Measurements from ENCODE around the gene NFX1. TPM values are rescaled to one million over a fixed set of nuclear protein-coding genes. Genes with fewer than 3 reads are reported as not detected.

The NFX1 gene
- total RNA-seq (2011; cell fraction: chromatin; rRNA removed; ENCODE audit: low replicate concordance) = 66.7 and 97.6 TPM in 2 replicates
- 38.2 and 46.5 TPM in 2 replicates for total RNA-seq (2011; cell fraction: nucleolus; rRNA removed)
- total RNA-seq (2011; cell fraction: nucleoplasm; rRNA removed) = 46.0 and 51.6 TPM in 2 replicates
- total RNA-seq (2014; rRNA removed) (22.1 and 23.8 TPM in 2 replicates), total RNA-seq (2014; rRNA removed; fragmentation: Illumina TruSeq; extraction: Trizol) (26.3 and 28.7 TPM in 2 replicates), total RNA-seq (2015; rRNA removed; fragmentation: Illumina TruSeq; extraction: Trizol) (24.8 and 26.8 TPM in 2 replicates), total RNA-seq (2021) (29.9 and 30.8 TPM in 2 replicates), polyA plus RNA-seq (2011; rRNA removed) (36.5 and 38.9 TPM in 2 replicates), polyA plus RNA-seq (2014; fragmentation: Illumina TruSeq; extraction: Trizol) (32.7 and 38.5 TPM in 2 replicates), polyA plus RNA-seq (2014; fragmentation: Nextera tagmentation; extraction: Ambion mirVana) (10 to 100 TPM in 1 of 2 experiments, 1 to 10 TPM in 1; 8.8 to 32.5 TPM), polyA plus RNA-seq (2014; rRNA removed) (24.0 TPM in 2 replicates), polyA minus RNA-seq (2011; rRNA and poly(A)+ RNA removed) (86.2 and 99.5 TPM in 2 replicates), Bru-seq, nascent RNA (percentile 79 among the genes with signal in this experiment), BruChase-seq, experiment 1, labeled RNA remaining after a 2-hour chase (percentile 80 among the genes with signal in this experiment), BruChase-seq, experiment 2, labeled RNA remaining after a 6-hour chase (percentile 78 among the genes with signal in this experiment)
- polyA plus RNA-seq (2011; cell fraction: cytosol; rRNA removed) = 37.3 and 38.7 TPM in 2 replicates
- 31.5 and 51.2 TPM in 2 replicates for polyA plus RNA-seq (2011; cell fraction: nucleus; rRNA removed)
- 24.7 and 28.0 TPM in 2 replicates for polyA plus RNA-seq (2012)
- 17.6 and 30.2 TPM in 2 replicates for polyA minus RNA-seq (2011; cell fraction: cytosol; rRNA and poly(A)+ RNA removed)
- 29.8 and 38.5 TPM in 2 replicates for polyA minus RNA-seq (2011; cell fraction: nucleus; rRNA and poly(A)+ RNA removed)
- long read RNA-seq, experiment 1, full-length matches to known transcripts = 50 of 130 reads
- long read RNA-seq, experiment 1, partial matches to known transcripts = 38 of 130 reads
- long read RNA-seq, experiment 1, other reads (novel, unspliced or antisense) = 42 of 130 reads
- long read RNA-seq, experiment 2, full-length matches to known transcripts = 11 of 45 reads
- long read RNA-seq, experiment 2, partial matches to known transcripts = 17 of 45 reads
- long read RNA-seq, experiment 2, other reads (novel, unspliced or antisense) = 17 of 45 reads
- long read RNA-seq, experiment 3, full-length matches to known transcripts = 6 of 18 reads
- long read RNA-seq, experiment 3, partial matches to known transcripts = 4 of 18 reads
- long read RNA-seq, experiment 3, other reads (novel, unspliced or antisense) = 8 of 18 reads

DNA sequence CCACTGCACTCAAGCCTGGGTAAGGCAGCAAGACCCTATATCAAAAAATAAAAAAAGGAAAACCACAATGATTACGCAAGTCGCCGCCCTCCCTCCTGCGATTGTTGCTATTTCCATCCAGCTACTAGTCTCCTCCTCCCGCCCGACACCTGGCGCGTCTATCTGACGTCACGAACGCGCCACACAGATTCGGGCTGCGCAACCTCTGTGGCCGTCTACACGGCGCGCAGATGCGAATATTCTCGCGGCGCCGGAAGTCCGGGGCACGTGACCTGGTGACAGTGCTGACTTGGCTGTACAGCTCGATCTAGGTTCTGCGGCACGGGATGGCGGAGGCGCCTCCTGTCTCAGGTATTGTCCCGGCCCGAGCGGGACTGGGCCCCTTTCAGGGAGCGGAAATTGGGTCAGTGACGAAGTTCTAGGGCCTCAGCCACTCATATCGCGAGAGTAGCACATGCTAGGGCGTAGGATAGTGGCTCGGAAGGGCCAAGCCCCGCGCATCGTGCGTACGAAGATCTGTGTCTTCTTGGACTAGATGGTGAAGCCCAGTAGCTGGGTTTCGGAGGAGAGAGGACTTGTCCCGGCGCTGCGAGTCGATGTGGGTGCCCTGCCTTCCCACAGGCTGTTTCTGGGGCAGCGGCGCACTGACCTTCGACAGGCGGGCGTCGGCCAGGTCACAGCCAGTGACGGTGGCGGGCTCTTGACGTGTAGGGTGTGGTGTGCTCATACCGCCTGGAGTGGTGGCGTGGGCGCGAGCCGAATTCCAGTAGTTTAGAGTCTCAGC lies at the start of gene NFX1:
Gene NFX1, plus strand, starts transcription at position 270 of the 784 bp plus-strand sequence. Its CDS starts 57 bp downstream, at position 327.
- Histone ChIP-seq H3K9ac (ENCODE audit: insufficient read depth in 1 of 2, low read depth in 2 of 2, low read length in 2 of 2) (peak within 1 kb of the TSS; percentile 96 to 98), H3K27me3 (ENCODE audit: control insufficient read depth in 2 of 2, insufficient read depth in 2 of 2, low read length in 2 of 2) (no peaks in the 10 kb centered on the region), H3K9me3 (replicated peaks; ENCODE audit: control insufficient read depth, insufficient read depth, low read depth, low read length) (no peaks in the 10 kb centered on the region), H3K4me2 (ENCODE audit: insufficient read depth, low read length) (peak within 1 kb of the TSS; percentile 91), H3K9me1 (ENCODE audit: control insufficient read depth, insufficient read depth, low read length) (no peaks in the 10 kb centered on the region), H3K36me3 (ENCODE audit: control insufficient read depth, insufficient read depth, low read length) (peaks cover 38% of the 10 kb centered on the region), H3K4me1 (replicated peaks in 1 of 2; ENCODE audit: control insufficient read depth in 2 of 2, insufficient read depth in 2 of 2, low read length in 2 of 2) (peaks cover 14 to 21% of the 10 kb centered on the region in 2 experiments; a peak in 4 of 5 replicates), H3K79me2 (ENCODE audit: control insufficient read depth, insufficient read depth, low read length) (peaks cover 52% of the 10 kb centered on the region), H3K4me3 (peak within 1 kb of the TSS; percentile 60), H2AFZ (ENCODE audit: low read depth, low read length) (peak within 1 kb of the TSS; percentile 86), H4K20me1 (replicated peaks; ENCODE audit: control insufficient read depth, insufficient read depth, low read length) (0 out of 2 replicates have a peak, but pooled peaks cover 16% of the 10 kb centered on the region), H3K27ac (ENCODE audit: extremely low read depth, low read depth, low read length) (peak within 1 kb of the TSS; percentile 99)
- whole genome bisulfite sequencing (ENCODE audit: insufficient coverage, low coverage, missing lambda C conversion rate) = under 1% methylated on average over 56 of the region's 63 CpGs
- BruUV-seq (replicated peaks) = TSS peak; percentile 49
- ATAC-seq = peak; percentile 95
- FAIRE-seq = peak; percentile 94
- POLR2A ChIA-PET = interaction anchor here (0.6 to 1.9 kb wide), 16 partner anchors 9 to 266 kb away, joined by 3 to 10 read pairs (median 4); partner anchors contain the start of genes AQP3, DNAJA1 and NOL6
- peak; percentile 83 to 97 (median 87) for DNase-seq (ENCODE audit: extremely low read depth in 1 of 4, low spot score in 3 of 4)
- CTCF ChIA-PET (ENCODE audit: low intra/inter-chr PET ratio) = no interaction called here
- in situ Hi-C loops (cut with MboI) (no loop called here), intact Hi-C loops (cut with micrococcal nuclease) (loop anchor here (1.0 kb wide), 1 partner anchor 26 kb away; the partner anchor contains the start of gene BAG1)
- TF ChIP-seq FOXJ2 (tag; IDR thresholded peaks at IDR 0.05) (0 out of 2 replicates have a peak, but pooled peaks have one; percentile 9), PTBP1 (IDR thresholded peaks at IDR 0.05; ENCODE audit: low read depth, low read length) (no peak), HDAC2 (IDR thresholded peaks at IDR 0.05) (peak; percentile 71), GABPB2 (CRISPR knock-in tag; conservative IDR thresholded peaks at IDR 0.05) (no peak; the same call in 1 of the 2 replicates), HMG20A (CRISPR knock-in tag; conservative IDR thresholded peaks at IDR 0.05) (no peak), BHLHE40 (IDR thresholded peaks at IDR 0.05; ENCODE audit: low read length) (peak; percentile 98), CHD2 (IDR thresholded peaks at IDR 0.05; ENCODE audit: low read depth, low read length) (no peak; the same call in 1 of the 2 replicates)
- TF ChIP-seq, protein P1, sequence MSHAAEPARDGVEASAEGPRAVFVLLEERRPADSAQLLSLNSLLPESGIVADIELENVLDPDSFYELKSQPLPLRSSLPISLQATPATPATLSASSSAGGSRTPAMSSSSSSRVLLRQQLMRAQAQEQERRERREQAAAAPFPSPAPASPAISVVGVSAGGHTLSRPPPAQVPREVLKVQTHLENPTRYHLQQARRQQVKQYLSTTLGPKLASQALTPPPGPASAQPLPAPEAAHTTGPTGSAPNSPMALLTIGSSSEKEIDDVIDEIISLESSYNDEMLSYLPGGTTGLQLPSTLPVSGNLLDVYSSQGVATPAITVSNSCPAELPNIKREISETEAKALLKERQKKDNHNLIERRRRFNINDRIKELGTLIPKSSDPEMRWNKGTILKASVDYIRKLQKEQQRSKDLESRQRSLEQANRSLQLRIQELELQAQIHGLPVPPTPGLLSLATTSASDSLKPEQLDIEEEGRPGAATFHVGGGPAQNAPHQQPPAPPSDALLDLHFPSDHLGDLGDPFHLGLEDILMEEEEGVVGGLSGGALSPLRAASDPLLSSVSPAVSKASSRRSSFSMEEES (CRISPR knock-in tag; IDR thresholded peaks at IDR 0.05) = peak; percentile 98
- TF ChIP-seq, protein P2, sequence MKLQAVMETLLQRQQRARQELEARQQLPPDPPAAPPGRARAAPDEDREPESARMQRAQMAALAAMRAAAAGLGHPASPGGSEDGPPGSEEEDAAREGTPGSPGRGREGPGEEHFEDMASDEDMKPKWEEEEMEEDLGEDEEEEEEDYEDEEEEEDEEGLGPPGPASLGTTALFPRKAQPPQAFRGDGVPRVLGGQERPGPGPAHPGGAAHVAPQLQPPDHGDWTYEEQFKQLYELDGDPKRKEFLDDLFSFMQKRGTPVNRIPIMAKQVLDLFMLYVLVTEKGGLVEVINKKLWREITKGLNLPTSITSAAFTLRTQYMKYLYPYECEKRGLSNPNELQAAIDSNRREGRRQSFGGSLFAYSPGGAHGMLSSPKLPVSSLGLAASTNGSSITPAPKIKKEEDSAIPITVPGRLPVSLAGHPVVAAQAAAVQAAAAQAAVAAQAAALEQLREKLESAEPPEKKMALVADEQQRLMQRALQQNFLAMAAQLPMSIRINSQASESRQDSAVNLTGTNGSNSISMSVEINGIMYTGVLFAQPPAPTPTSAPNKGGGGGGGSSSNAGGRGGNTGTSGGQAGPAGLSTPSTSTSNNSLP (IDR thresholded peaks at IDR 0.05; ENCODE audit: borderline replicate concordance, low read depth, low read length) = no peak
- TF ChIP-seq, protein P3, sequence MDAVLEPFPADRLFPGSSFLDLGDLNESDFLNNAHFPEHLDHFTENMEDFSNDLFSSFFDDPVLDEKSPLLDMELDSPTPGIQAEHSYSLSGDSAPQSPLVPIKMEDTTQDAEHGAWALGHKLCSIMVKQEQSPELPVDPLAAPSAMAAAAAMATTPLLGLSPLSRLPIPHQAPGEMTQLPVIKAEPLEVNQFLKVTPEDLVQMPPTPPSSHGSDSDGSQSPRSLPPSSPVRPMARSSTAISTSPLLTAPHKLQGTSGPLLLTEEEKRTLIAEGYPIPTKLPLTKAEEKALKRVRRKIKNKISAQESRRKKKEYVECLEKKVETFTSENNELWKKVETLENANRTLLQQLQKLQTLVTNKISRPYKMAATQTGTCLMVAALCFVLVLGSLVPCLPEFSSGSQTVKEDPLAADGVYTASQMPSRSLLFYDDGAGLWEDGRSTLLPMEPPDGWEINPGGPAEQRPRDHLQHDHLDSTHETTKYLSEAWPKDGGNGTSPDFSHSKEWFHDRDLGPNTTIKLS (IDR thresholded peaks at IDR 0.05; ENCODE audit: borderline replicate concordance, low read depth) = peak; percentile 85

Measured in K562 (cell line).